GM19463 (cell line): ENCODE data around the gene FAM3D.
A peak's percentile ranks its signal among the peaks of the same experiment; 100 is the strongest.
"Not testable (repeated sequence)": the region's sequence is repeated elsewhere in the genome, so short reads cannot be mapped to it uniquely, and the experiment has no call there.

Source experiments
- ATAC-seq: cut with Tn5 transposase; IDR thresholded peaks from one replicate; pipeline ENCODE4 v1.9.1; 2021; ENCODE audit warnings: mild to moderate bottlenecking, moderate library complexity; ENCODE audit not compliant: unreplicated experiment

Gene FAM3D

GRCh38 chr3:58685641-58686040 lies 19.1 kb upstream of the FAM3D start:
- no peak for ATAC-seq

GRCh38 chr3:58683466-58683865 lies 16.9 kb upstream of the FAM3D start:
- ATAC-seq: peak; percentile 68

- ATAC-seq: no peak
These were observed 16.5 kb upstream of the FAM3D start for GRCh38 chr3:58683001-58683458.

- ATAC-seq: no peak
These were observed 15.3 kb upstream of the FAM3D start for GRCh38 chr3:58681863-58682262.

- ATAC-seq: no peak
These were observed 14.4 kb upstream of the FAM3D start for GRCh38 chr3:58680879-58681525.

- no peak for ATAC-seq
These were observed 13.5 kb upstream of the FAM3D start for GRCh38 chr3:58679974-58680666.

- ATAC-seq: no peak
These were observed 12.9 kb upstream of the FAM3D start for GRCh38 chr3:58679446-58679845.

- not testable (repeated sequence) for ATAC-seq
These were observed 11.8 kb upstream of the FAM3D start for GRCh38 chr3:58678177-58678970.

- no peak for ATAC-seq
These were observed 6.3 kb upstream of the FAM3D start for GRCh38 chr3:58672880-58673279.

- no peak for ATAC-seq
These were observed 5.9 kb upstream of the FAM3D start for GRCh38 chr3:58672451-58672850.

- ATAC-seq: no peak
These were observed 4.0 kb upstream of the FAM3D start for GRCh38 chr3:58670506-58671135.

- ATAC-seq: no peak
These were observed 1.7 kb upstream of the FAM3D start for GRCh38 chr3:58668247-58668646.

- ATAC-seq: no peak
These were observed 1.1 kb upstream of the FAM3D start for GRCh38 chr3:58667704-58668103.

- no peak for ATAC-seq
These were observed 655 bp upstream of the FAM3D start for GRCh38 chr3:58667229-58667628.

- no peak for ATAC-seq
These were observed 1.2 kb downstream of the FAM3D start for GRCh38 chr3:58665405-58665804.

- ATAC-seq: no peak
These were observed 2.0 kb downstream of the FAM3D start for GRCh38 chr3:58664611-58665010.

GRCh38 chr3:58661836-58662420 lies 4.6 kb downstream of the FAM3D start:
- ATAC-seq: no peak

GRCh38 chr3:58660998-58661397 lies 5.6 kb downstream of the FAM3D start:
- no peak for ATAC-seq

- no peak for ATAC-seq
These were observed 7.4 kb downstream of the FAM3D start for GRCh38 chr3:58659051-58659675.

GRCh38 chr3:58658508-58658907 lies 8.1 kb downstream of the FAM3D start:
- no peak for ATAC-seq
